Stimulated activated CD4-positive, alpha-beta T cell treated with anti-CD3 and anti-CD28 coated beads, TNF-alpha, amount 100 ng/mL, for 24 hours (primary cell): ENCODE data around the gene LSM12.
"Not testable (repeated sequence)": the region's sequence is repeated elsewhere in the genome, so short reads cannot be mapped to it uniquely, and the experiment has no call there.

Experiments used
- DNase-seq, 3 experiments: peaks; one replicate each; pipeline ENCODE4 v3.0.0-alpha.2; 2020; ENCODE audit warnings: low read depth in 3 of 3

LSM12 gene

GRCh38 chr17:44076716-44077594 is 10.5 kb upstream of the LSM12 start:
- no peak for DNase-seq

- DNase-seq = no peak
These were observed 9.3 kb upstream of the LSM12 start for GRCh38 chr17:44075598-44076293.

GRCh38 chr17:44074911-44075285 is 8.4 kb upstream of the LSM12 start:
- no peak for DNase-seq

- DNase-seq = no peak
These were observed 7.9 kb upstream of the LSM12 start for GRCh38 chr17:44074231-44074910.

GRCh38 chr17:44071772-44072171 is 5.3 kb upstream of the LSM12 start:
- no peak for DNase-seq

- DNase-seq = peak in 1 of 3 experiments; percentile 45
These were observed 4.7 kb upstream of the LSM12 start for GRCh38 chr17:44071198-44071520.

- peak; percentile 60 to 91 (median 70) for DNase-seq
These were observed 4.2 kb upstream of the LSM12 start, which contains the start of gene G6PC3 for GRCh38 chr17:44070455-44071197. Gene G6PC3 (plus strand): TSS chr17:44070735. CDS start chr17:44070966, 231 bp downstream.

- no peak for DNase-seq
These were observed 3.5 kb upstream of the LSM12 start for GRCh38 chr17:44069974-44070454.

GRCh38 chr17:44067545-44067940 is 1.1 kb upstream of the LSM12 start:
- no peak for DNase-seq

GRCh38 chr17:44065668-44066203 is 735 bp downstream of the LSM12 start:
- no peak for DNase-seq

GRCh38 chr17:44063704-44064639 is 2.5 kb downstream of the LSM12 start:
- no peak for DNase-seq

- DNase-seq = no peak
These were observed 3.6 kb downstream of the LSM12 start for GRCh38 chr17:44062871-44063270.

GRCh38 chr17:44061446-44061845 is 5.0 kb downstream of the LSM12 start:
- no peak for DNase-seq

- DNase-seq = no peak
These were observed 7.2 kb downstream of the LSM12 start for GRCh38 chr17:44059101-44059892.

GRCh38 chr17:44053125-44053872 is 13.2 kb downstream of the LSM12 start:
- DNase-seq = no peak

- DNase-seq = no peak
These were observed 17.0 kb downstream of the LSM12 start for GRCh38 chr17:44049294-44050060.

GRCh38 chr17:44046893-44047292 is 19.6 kb downstream of the LSM12 start:
- DNase-seq = not testable (repeated sequence)

- DNase-seq = no peak
These were observed 21.0 kb downstream of the LSM12 start for GRCh38 chr17:44045486-44045885.
